Activated naive CD4-positive, alpha-beta T cell treated with anti-CD3 and anti-CD28 coated beads for 36 hours (primary cell): Measurements from ENCODE around the gene MTHFD2. TPM values are rescaled to one million over a fixed set of nuclear protein-coding genes. Genes with fewer than 3 reads are reported as not detected.
"Not testable (repeated sequence)": the region's sequence is repeated elsewhere in the genome, so short reads cannot be mapped to it uniquely, and the experiment has no call there.

Experiments
- CTCF ChIA-PET: fragments of 350-600 bp; sonication (Branson Sonifier 250); formaldehyde crosslinking; loops from one replicate; lab custom pipeline; 2021; ENCODE audit warnings: antibody characterized with exemption; lab: Charles Lee
- DNase-seq: peaks from one replicate; pipeline ENCODE4 v3.0.0-alpha.2; 2020
- H3K27ac Mint-ChIP-seq: one replicate; pipeline ENCODE4 v1.8.0; 2021; ENCODE audit warnings: mild to moderate bottlenecking, mixed read lengths
- H3K27me3 Mint-ChIP-seq: one replicate; pipeline ENCODE4 v1.8.0; 2021; ENCODE audit warnings: low read depth, mixed read lengths
- H3K36me3 Mint-ChIP-seq: one replicate; pipeline ENCODE4 v1.8.0; 2021; ENCODE audit warnings: low read depth, mixed read lengths
- H3K4me1 Mint-ChIP-seq: one replicate; pipeline ENCODE4 v1.8.0; 2021; ENCODE audit warnings: low read depth, mixed read lengths
- H3K4me3 Mint-ChIP-seq: one replicate; pipeline ENCODE4 v1.8.0; 2021; ENCODE audit warnings: mild to moderate bottlenecking, moderate library complexity, mixed read lengths
- H3K9me3 Mint-ChIP-seq: one replicate; pipeline ENCODE4 v1.8.0; 2021; ENCODE audit warnings: mixed read lengths
- intact Hi-C: fragments of 100-400 bp; cut with micrococcal nuclease; formaldehyde crosslinking; loops from one replicate; pipeline ENCODE4 v1.15.1; 2023
- total RNA-seq, 2 experiments: library from RNA; stranded (reverse); gene quantifications; one replicate each; pipeline ENCODE4 v1.2.3, GENCODE V29; 2021

MTHFD2 gene
- total RNA-seq, 2 experiments from 2014 or later, result 683 to 692 TPM

- no peaks in the 10 kb centered on the region for H3K27me3 Mint-ChIP-seq
- H3K9me3 Mint-ChIP-seq, result no peaks in the 10 kb centered on the region
- intact Hi-C loops, result loop anchor here (2.0 to 5.0 kb wide), 3 partner anchors 78 to 260 kb away; partner anchors contain the start of gene WBP1
- peak overlapping the region; percentile 97 for H3K4me3 Mint-ChIP-seq
- H3K36me3 Mint-ChIP-seq, result peaks cover 48% of the 10 kb centered on the region
- H3K4me1 Mint-ChIP-seq, result peaks cover 42% of the 10 kb centered on the region
- H3K27ac Mint-ChIP-seq, result peak overlapping the region; percentile 99
- DNase-seq, result no peak
- CTCF ChIA-PET, result interaction anchor here (0.6 to 3.2 kb wide), 8 partner anchors 11 to 377 kb away, joined by 3 to 13 read pairs (median 4); partner anchors contain the start of gene MOB1A
Measured at GRCh38 chr2:74199275-74199701, 873 bp downstream of the MTHFD2 start.

GRCh38 chr2:74199871-74200305 is 1.5 kb downstream of the MTHFD2 start:
- peak overlapping the region; percentile 99 for H3K27ac Mint-ChIP-seq
- intact Hi-C loops, result loop anchor here (1.0 to 5.0 kb wide), 4 partner anchors 53 to 259 kb away; partner anchors contain the start of genes BOLA3 and WBP1
- H3K36me3 Mint-ChIP-seq, result peaks cover 54% of the 10 kb centered on the region
- DNase-seq, result peak; percentile 72
- CTCF ChIA-PET, result interaction anchor here (0.6 to 3.2 kb wide), 7 partner anchors 16 to 378 kb away, joined by 3 to 13 read pairs (median 4); partner anchors contain the start of gene MOB1A
- H3K4me3 Mint-ChIP-seq, result peak overlapping the region; percentile 97
- H3K27me3 Mint-ChIP-seq, result no peaks in the 10 kb centered on the region
- H3K9me3 Mint-ChIP-seq, result no peaks in the 10 kb centered on the region
- H3K4me1 Mint-ChIP-seq, result peaks cover 48% of the 10 kb centered on the region

GRCh38 chr2:74201196-74201595 is 2.8 kb downstream of the MTHFD2 start:
- CTCF ChIA-PET, result interaction anchor here (0.7 to 3.2 kb wide), 3 partner anchors 14 to 374 kb away, joined by 3 to 13 read pairs (median 3); partner anchors contain the start of gene MOB1A
- no peaks in the 10 kb centered on the region for H3K9me3 Mint-ChIP-seq
- H3K27me3 Mint-ChIP-seq, result no peaks in the 10 kb centered on the region
- H3K4me3 Mint-ChIP-seq, result peak overlapping the region; percentile 97
- H3K36me3 Mint-ChIP-seq, result peaks cover 66% of the 10 kb centered on the region
- intact Hi-C loops, result no loop called here
- peaks cover 61% of the 10 kb centered on the region for H3K4me1 Mint-ChIP-seq
- no peak for DNase-seq
- peak overlapping the region; percentile 99 for H3K27ac Mint-ChIP-seq

GRCh38 chr2:74201596-74201995 is 3.2 kb downstream of the MTHFD2 start:
- no peak for DNase-seq
- peak overlapping the region; percentile 97 for H3K4me3 Mint-ChIP-seq
- intact Hi-C loops, result no loop called here
- CTCF ChIA-PET, result interaction anchor here (0.7 to 0.9 kb wide), 2 partner anchors 13 to 375 kb away, joined by 3 read pairs; no protein-coding TSS in a partner anchor
- peaks cover 65% of the 10 kb centered on the region for H3K4me1 Mint-ChIP-seq
- no peaks in the 10 kb centered on the region for H3K9me3 Mint-ChIP-seq
- H3K27me3 Mint-ChIP-seq, result no peaks in the 10 kb centered on the region
- H3K27ac Mint-ChIP-seq, result peak overlapping the region; percentile 99
- peaks cover 70% of the 10 kb centered on the region for H3K36me3 Mint-ChIP-seq

GRCh38 chr2:74204436-74204835 is 6.0 kb downstream of the MTHFD2 start:
- no peaks in the 10 kb centered on the region for H3K9me3 Mint-ChIP-seq
- no peaks in the 10 kb centered on the region for H3K27me3 Mint-ChIP-seq
- peaks cover 83% of the 10 kb centered on the region for H3K36me3 Mint-ChIP-seq
- intact Hi-C loops, result no loop called here
- no peak for DNase-seq
- peaks cover 70% of the 10 kb centered on the region for H3K4me1 Mint-ChIP-seq
- peak overlapping the region; percentile 48 for H3K4me3 Mint-ChIP-seq
- CTCF ChIA-PET, result interaction anchor here (0.6 to 1.7 kb wide), 2 partner anchors 99 to 378 kb away, joined by 5 to 6 read pairs; no protein-coding TSS in a partner anchor
- H3K27ac Mint-ChIP-seq, result peak overlapping the region; percentile 93

GRCh38 chr2:74205113-74205512 is 6.7 kb downstream of the MTHFD2 start:
- peaks cover 75% of the 10 kb centered on the region for H3K4me1 Mint-ChIP-seq
- intact Hi-C loops, result loop anchor here (5.0 kb wide), 1 partner anchor 187 kb away; no protein-coding TSS in a partner anchor

GRCh38 chr2:74205596-74205995 is 7.2 kb downstream of the MTHFD2 start:
- DNase-seq, result peak; percentile 57
- Mint-ChIP-seq H3K4me1 (peaks cover 73% of the 10 kb centered on the region), H3K36me3 (peaks cover 79% of the 10 kb centered on the region), H3K27ac (peak overlapping the region; percentile 93), H3K4me3 (peak overlapping the region; percentile 47), H3K27me3 (no peaks in the 10 kb centered on the region), H3K9me3 (no peaks in the 10 kb centered on the region)
- intact Hi-C loops, result loop anchor here (5.0 kb wide), 1 partner anchor 187 kb away; no protein-coding TSS in a partner anchor
- CTCF ChIA-PET, result interaction anchor here (0.5 to 1.5 kb wide), 2 partner anchors 27 to 512 kb away, joined by 3 to 5 read pairs; partner anchors contain the start of gene MOB1A

More at GRCh38 chr2:74205113-74205512, 6.7 kb downstream of the MTHFD2 start:
- Mint-ChIP-seq H3K36me3 (peaks cover 83% of the 10 kb centered on the region), H3K27ac (peak overlapping the region; percentile 93), H3K9me3 (no peaks in the 10 kb centered on the region), H3K27me3 (no peaks in the 10 kb centered on the region), H3K4me3 (peak overlapping the region; percentile 47)
- CTCF ChIA-PET, result interaction anchor here (0.5 to 1.5 kb wide), 2 partner anchors 26 to 512 kb away, joined by 3 to 5 read pairs; partner anchors contain the start of gene MOB1A
- DNase-seq, result no peak

- Mint-ChIP-seq H3K9me3 (no peaks in the 10 kb centered on the region), H3K27ac (peak overlapping the region; percentile 93), H3K27me3 (no peaks in the 10 kb centered on the region), H3K4me3 (peak overlapping the region; percentile 47), H3K4me1 (peaks cover 69% of the 10 kb centered on the region), H3K36me3 (peaks cover 77% of the 10 kb centered on the region)
- DNase-seq, result peak; percentile 60
- CTCF ChIA-PET, result interaction anchor here (0.7 to 1.5 kb wide), 3 partner anchors 10 to 147 kb away, joined by 3 to 5 read pairs (median 4); partner anchors contain the start of gene MOB1A
- intact Hi-C loops, result loop anchor here (1.0 to 5.0 kb wide), 4 partner anchors 8 to 186 kb away; partner anchors contain the start of genes MOB1A and MTHFD2
Measured at GRCh38 chr2:74206180-74206688, 7.8 kb downstream of the MTHFD2 start.

GRCh38 chr2:74212702-74213410 is 14.4 kb downstream of the MTHFD2 start:
- CTCF ChIA-PET, result interaction anchor here (0.6 kb wide), 1 partner anchor 28 kb away, joined by 5 read pairs; no protein-coding TSS in a partner anchor
- intact Hi-C loops, result no loop called here

GRCh38 chr2:74215771-74216170 is 17.4 kb downstream of the MTHFD2 start:
- H3K27me3 Mint-ChIP-seq, DNase-seq, H3K9me3 Mint-ChIP-seq, H3K27ac Mint-ChIP-seq, intact Hi-C loops, H3K4me3 Mint-ChIP-seq, H3K4me1 Mint-ChIP-seq: not testable (repeated sequence)
- CTCF ChIA-PET, result interaction anchor here (0.6 to 2.0 kb wide), 6 partner anchors 10 to 389 kb away, joined by 3 to 8 read pairs (median 4); partner anchors contain the start of gene MTHFD2
- peaks cover 62% of the 10 kb centered on the region for H3K36me3 Mint-ChIP-seq

More at GRCh38 chr2:74212702-74213410, 14.4 kb downstream of the MTHFD2 start:
- Mint-ChIP-seq H3K36me3 (peaks cover 64% of the 10 kb centered on the region), H3K4me1 (peaks cover 15% of the 10 kb centered on the region), H3K9me3 (no peaks in the 10 kb centered on the region), H3K27ac (no peak overlapping the region), H3K4me3 (no peak overlapping the region), H3K27me3 (no peaks in the 10 kb centered on the region)
- DNase-seq, result no peak

GRCh38 chr2:74216642-74217041 is 18.2 kb downstream of the MTHFD2 start:
- no peaks in the 10 kb centered on the region for H3K27me3 Mint-ChIP-seq
- DNase-seq, result no peak
- H3K4me3 Mint-ChIP-seq, result no peak overlapping the region
- H3K36me3 Mint-ChIP-seq, result peaks cover 56% of the 10 kb centered on the region
- no peak overlapping the region for H3K27ac Mint-ChIP-seq
- H3K4me1 Mint-ChIP-seq, result peaks cover 2% of the 10 kb centered on the region
- intact Hi-C loops, result no loop called here
- no peaks in the 10 kb centered on the region for H3K9me3 Mint-ChIP-seq
- CTCF ChIA-PET, result interaction anchor here (1.2 to 2.0 kb wide), 2 partner anchors 17 to 390 kb away, joined by 3 to 8 read pairs; partner anchors contain the start of gene MTHFD2
